Measurements from ENCODE around the gene SERGEF. TPM values are rescaled to one million over a fixed set of nuclear protein-coding genes. Genes with fewer than 3 reads are reported as not detected.

SERGEF gene
- total and polyA plus RNA-seq, 4 donors, result 12.0 to 17.9 (median 13.4) TPM

DNA sequence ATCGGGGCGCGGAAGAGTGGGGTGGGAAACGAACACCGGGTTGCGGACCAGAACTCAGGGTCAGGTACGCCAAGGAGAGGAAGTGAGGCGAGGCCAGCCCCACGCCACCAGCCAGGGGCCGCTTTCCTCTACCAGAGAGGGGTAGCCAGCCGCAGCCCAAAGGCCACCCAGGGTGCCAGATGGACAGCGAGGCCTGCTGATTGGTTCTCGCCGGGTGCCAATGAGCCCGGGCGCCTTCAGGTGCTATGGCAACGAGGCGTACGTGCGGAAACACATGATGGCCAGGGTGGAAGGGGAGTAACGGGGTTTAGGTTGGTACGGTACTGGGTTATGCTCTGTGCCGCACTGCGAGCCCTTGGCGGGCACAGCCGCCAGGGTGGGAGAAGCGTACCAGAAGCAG, 128.9 kb downstream of the SERGEF start (continued):
- TF ChIP-seq ZBTB33 (IDR thresholded peaks at IDR 0.05) (no peak), MAX (IDR thresholded peaks at IDR 0.05) (no peak), EGR1 (IDR thresholded peaks at IDR 0.05; ENCODE audit: low read depth in 2 of 2) (no peak)

DNA sequence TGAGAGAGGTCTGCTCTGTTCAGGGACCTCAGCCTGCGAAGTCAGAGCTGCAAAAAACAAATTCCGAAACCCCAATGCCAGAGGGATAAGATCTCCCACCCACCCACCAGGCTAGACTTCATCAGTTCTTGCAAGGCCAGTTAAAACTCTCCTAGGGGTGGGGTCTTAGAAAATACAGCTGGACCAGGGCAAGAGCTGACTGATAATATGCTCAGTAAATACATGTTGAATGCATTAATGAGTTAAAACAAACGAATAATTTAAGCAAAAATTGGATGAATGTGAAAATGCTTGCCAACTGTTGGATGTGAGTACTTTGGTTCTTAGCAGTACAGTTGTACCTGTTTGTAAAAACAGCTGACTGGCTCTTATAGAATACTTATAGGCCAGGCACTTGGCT, 129.8 kb downstream of the SERGEF start:
- H3K36me3 ChIP-seq (ENCODE audit: control insufficient read depth in 4 of 4, insufficient read depth in 3 of 4, low read depth in 1 of 4, low read length in 3 of 4), result no peaks in the 10 kb centered on the region
- no peak overlapping the region for H3K4me3 ChIP-seq (ENCODE audit: low read depth in 1 of 3, low read length in 3 of 3)
- H3K9ac ChIP-seq (ENCODE audit: low read depth in 1 of 2, low read length in 2 of 2), result no peak overlapping the region
- TF ChIP-seq MAX (IDR thresholded peaks at IDR 0.05) (no peak), FOXA2 (IDR thresholded peaks at IDR 0.05) (no peak), RXRA (IDR thresholded peaks at IDR 0.05) (no peak), ZBTB33 (IDR thresholded peaks at IDR 0.05) (no peak), REST (IDR thresholded peaks at IDR 0.05) (no peak), HNF4G (IDR thresholded peaks at IDR 0.05) (no peak), NR2F2 (IDR thresholded peaks at IDR 0.05) (no peak), SP1 (IDR thresholded peaks at IDR 0.05) (no peak), GABPA (IDR thresholded peaks at IDR 0.05 in 1 of 2, conservative IDR thresholded peaks at IDR 0.05 in 1 of 2) (no peak), FOXA1 (IDR thresholded peaks at IDR 0.05) (no peak), ATF3 (IDR thresholded peaks at IDR 0.05) (no peak)
- TF ChIP-seq, protein P1, sequence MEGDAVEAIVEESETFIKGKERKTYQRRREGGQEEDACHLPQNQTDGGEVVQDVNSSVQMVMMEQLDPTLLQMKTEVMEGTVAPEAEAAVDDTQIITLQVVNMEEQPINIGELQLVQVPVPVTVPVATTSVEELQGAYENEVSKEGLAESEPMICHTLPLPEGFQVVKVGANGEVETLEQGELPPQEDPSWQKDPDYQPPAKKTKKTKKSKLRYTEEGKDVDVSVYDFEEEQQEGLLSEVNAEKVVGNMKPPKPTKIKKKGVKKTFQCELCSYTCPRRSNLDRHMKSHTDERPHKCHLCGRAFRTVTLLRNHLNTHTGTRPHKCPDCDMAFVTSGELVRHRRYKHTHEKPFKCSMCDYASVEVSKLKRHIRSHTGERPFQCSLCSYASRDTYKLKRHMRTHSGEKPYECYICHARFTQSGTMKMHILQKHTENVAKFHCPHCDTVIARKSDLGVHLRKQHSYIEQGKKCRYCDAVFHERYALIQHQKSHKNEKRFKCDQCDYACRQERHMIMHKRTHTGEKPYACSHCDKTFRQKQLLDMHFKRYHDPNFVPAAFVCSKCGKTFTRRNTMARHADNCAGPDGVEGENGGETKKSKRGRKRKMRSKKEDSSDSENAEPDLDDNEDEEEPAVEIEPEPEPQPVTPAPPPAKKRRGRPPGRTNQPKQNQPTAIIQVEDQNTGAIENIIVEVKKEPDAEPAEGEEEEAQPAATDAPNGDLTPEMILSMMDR (IDR thresholded peaks at IDR 0.05; ENCODE audit: low read depth, low read length, missing input control), result no peak
- 93% methylated on average over 3 of the region's 3 CpGs for WGBS
- H3K4me1 ChIP-seq (ENCODE audit: control insufficient read depth in 4 of 4, insufficient read depth in 4 of 4, low read length in 3 of 4), result no peaks in the 10 kb centered on the region
- no peak for DNase-seq (ENCODE audit: low spot score)
- H3K27ac ChIP-seq (ENCODE audit: low read depth in 1 of 2, low read length in 2 of 2), result no peak overlapping the region
- no peaks in the 10 kb centered on the region for H3K9me3 ChIP-seq (ENCODE audit: control insufficient read depth in 4 of 4, low read length in 3 of 4)
- no peaks in the 10 kb centered on the region for H3K27me3 ChIP-seq (ENCODE audit: control insufficient read depth in 4 of 4, insufficient read depth in 4 of 4, low read length in 3 of 4)
